ENCODE data around the gene CNTFR.

CNTFR gene

DNA sequence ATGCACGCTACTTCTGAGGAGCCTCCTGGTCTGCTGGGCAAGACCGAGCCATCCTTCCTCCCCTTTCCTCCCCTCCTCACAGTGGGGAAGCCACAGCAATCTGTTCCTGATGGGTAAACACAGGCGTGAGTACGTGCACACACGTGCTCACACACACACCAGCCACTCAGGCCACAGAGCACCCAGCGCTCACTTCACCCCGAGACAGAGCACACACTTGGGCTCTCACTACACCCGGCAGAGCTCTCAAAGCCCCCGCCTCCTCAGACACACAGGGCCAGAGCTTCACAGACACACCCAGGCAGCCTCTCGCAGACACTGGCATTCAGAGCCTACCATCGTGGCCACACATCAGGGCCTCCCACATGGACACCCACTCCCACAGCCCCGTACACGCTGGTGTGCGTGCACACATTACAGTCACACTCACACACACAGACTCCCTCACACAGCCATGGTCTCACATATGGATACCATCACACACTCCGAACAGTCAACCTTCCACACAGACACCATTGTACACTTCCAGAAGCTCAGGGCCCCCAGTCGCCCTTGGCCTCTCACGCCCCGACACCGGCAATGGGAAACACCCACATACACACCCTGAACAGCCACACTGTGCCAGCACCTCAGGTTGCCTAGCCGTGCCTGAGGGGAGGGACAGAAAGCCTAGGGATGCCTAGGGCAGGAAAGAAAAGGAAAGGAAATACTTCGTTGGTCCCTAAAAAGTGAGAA lies 13.5 kb downstream of the CNTFR start:
- H3K4me3 ChIP-seq (ENCODE audit: low read length) = no peak overlapping the region
- no peak for DNase-seq (ENCODE audit: low read depth, low spot score)

GRCh38 chr9:34575241-34575640 lies 14.3 kb downstream of the CNTFR start:
- no peak for DNase-seq (ENCODE audit: low read depth, low spot score)
- H3K4me3 ChIP-seq (ENCODE audit: low read length) = no peak overlapping the region

GRCh38 chr9:34574571-34574970 lies 15.0 kb downstream of the CNTFR start:
- DNase-seq (ENCODE audit: low read depth, low spot score) = no peak
- no peak overlapping the region for H3K4me3 ChIP-seq (ENCODE audit: low read length)

DNA sequence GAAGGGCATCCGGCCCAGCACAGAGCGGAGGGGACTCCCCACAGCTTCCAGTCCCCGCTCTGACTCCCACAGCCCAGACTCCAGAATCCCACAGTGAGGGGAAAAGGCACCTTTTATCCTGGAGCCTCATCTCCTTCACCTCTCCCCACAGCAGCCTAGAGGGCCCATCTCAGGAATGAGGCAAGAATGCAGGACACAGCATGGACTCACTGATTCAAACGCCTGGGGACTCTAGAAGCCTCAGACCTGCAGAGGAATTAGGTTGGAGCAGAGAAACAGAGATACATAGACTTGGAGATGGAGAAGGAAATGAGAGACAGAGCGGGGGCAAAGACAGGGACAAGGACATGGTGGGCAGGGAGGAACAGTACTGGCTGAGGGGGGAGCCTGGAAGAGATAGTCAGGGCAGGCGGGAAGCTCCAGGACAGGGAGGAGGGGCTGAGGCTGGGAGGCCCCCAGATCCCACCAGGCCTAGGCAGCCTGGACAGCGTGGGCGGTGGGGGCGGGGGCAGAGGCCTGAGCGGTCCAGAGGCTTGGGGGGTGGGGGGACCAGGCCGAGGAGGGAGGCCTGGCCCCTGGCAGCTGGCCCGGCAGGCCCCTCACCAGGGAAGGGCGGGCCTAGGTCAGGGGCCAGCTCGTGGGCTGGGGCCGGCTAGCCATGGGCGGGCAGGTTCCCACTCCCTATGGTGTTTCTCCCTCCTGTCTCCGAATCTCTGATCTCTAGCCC lies 15.8 kb downstream of the CNTFR start:
- H3K4me3 ChIP-seq (ENCODE audit: low read length) = no peak overlapping the region
- DNase-seq (ENCODE audit: low read depth, low spot score) = no peak

- DNase-seq (ENCODE audit: low read depth, low spot score) = no peak
- H3K4me3 ChIP-seq (ENCODE audit: low read length) = no peak overlapping the region
Measured at GRCh38 chr9:34572628-34573027, 16.9 kb downstream of the CNTFR start.

GRCh38 chr9:34572092-34572491 lies 17.4 kb downstream of the CNTFR start:
- DNase-seq (ENCODE audit: low read depth, low spot score) = no peak
- no peak overlapping the region for H3K4me3 ChIP-seq (ENCODE audit: low read length)

GRCh38 chr9:34571481-34571810 lies 18.1 kb downstream of the CNTFR start:
- no peak overlapping the region for H3K4me3 ChIP-seq (ENCODE audit: low read length)
- DNase-seq (ENCODE audit: low read depth, low spot score) = no peak

- DNase-seq (ENCODE audit: low read depth, low spot score) = no peak
- no peak overlapping the region for H3K4me3 ChIP-seq (ENCODE audit: low read length)
Measured at GRCh38 chr9:34570809-34571480, 18.6 kb downstream of the CNTFR start.

DNA sequence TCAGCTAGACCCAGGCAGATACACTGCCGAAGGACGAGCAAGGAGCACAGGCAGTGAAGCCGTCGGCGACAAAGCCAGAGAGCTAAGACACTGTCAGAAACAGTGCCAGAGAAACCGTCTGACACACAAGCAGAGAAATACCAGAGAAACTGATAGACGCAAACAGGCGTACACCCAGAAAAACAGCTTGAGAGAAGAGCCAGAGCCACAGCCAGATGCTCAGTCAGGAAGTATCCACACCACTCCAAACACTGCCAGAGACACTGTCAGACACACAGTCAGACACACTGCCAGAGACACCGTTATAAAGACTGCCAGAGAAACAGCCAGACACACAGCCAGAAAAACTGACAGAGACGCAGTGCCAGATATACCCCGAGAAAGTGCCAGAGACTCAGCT lies 19.1 kb downstream of the CNTFR start:
- no peak overlapping the region for H3K4me3 ChIP-seq (ENCODE audit: low read length)
- no peak for DNase-seq (ENCODE audit: low read depth, low spot score)

- H3K4me3 ChIP-seq (ENCODE audit: low read length) = no peak overlapping the region
- DNase-seq (ENCODE audit: low read depth, low spot score) = no peak
Measured at GRCh38 chr9:34568774-34569173, 20.8 kb downstream of the CNTFR start.

GRCh38 chr9:34568133-34568532 lies 21.4 kb downstream of the CNTFR start:
- H3K4me3 ChIP-seq (ENCODE audit: low read length) = no peak overlapping the region
- no peak for DNase-seq (ENCODE audit: low read depth, low spot score)

DNA sequence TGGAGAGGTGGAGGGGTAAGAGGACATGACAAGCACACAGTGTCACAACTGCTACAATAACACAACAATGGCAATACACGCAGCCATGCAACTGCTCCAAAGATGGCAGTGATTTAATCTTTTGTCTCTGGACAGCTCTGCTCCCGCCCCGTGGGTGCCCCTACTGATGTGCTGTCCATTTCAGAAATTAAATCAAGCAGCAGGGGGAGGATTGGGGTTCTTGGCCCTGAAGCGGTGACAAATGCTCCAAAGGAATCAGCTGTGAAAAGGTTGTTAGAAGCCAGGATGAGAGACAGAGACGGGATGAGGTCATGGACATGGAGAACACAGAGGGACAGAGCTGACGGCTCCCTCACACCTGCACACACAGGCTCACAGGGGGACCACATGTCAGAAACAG lies 22.6 kb downstream of the CNTFR start:
- H3K4me3 ChIP-seq (ENCODE audit: low read length) = no peak overlapping the region
- no peak for DNase-seq (ENCODE audit: low read depth, low spot score)

GRCh38 chr9:34566322-34566721 lies 23.2 kb downstream of the CNTFR start:
- DNase-seq (ENCODE audit: low read depth, low spot score) = no peak
- H3K4me3 ChIP-seq (ENCODE audit: low read length) = no peak overlapping the region

DNA sequence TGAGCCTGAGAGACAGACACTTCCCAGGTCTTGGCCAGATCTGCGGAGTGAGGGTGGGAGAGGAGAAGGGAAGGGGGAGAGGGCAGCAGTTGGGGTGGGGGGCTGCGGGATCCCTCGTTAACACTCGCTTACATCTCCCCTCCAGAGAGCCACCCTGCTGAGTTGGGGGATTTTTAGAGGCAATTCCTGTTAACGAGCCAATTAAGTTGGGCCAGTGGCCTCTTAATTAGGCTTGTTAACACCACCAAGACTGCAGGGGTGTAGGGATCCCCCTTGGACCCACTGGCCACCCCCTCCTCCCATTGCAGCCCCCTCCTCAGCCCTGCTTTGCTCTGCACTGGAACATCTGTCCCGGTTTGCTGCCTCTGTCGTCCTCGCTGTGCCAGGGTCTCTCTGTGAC lies 23.7 kb downstream of the CNTFR start:
- no peak for DNase-seq (ENCODE audit: low read depth, low spot score)

GRCh38 chr9:34564617-34565016 lies 24.9 kb downstream of the CNTFR start:
- no peak for DNase-seq (ENCODE audit: low read depth, low spot score)
- H3K4me3 ChIP-seq (ENCODE audit: low read length) = no peak overlapping the region

More for the DNA sequence above, 23.7 kb downstream of the CNTFR start:
- H3K4me3 ChIP-seq (ENCODE audit: low read length) = no peak overlapping the region

DNA sequence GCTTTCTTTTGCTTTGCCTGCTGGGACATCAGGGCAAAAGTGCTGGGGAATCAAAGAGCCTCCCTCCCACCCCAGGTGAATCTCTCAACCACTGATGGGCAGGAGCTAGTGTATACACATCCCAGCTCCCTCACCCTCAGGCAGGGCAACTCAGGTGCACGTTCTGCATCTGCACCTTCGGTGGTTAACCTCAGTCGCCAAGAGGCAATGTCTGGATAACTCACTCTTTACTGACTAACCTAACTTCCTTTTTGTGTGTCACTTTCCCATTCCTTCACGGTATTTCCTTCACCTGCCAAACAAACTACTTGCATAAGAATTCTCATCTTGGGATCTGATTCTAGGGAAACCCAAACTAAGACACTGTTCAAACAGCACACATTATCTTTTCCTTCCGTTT lies 26.3 kb downstream of the CNTFR start:
- H3K4me3 ChIP-seq (ENCODE audit: low read length) = no peak overlapping the region
- peak; percentile 23 for DNase-seq (ENCODE audit: low read depth, low spot score)

DNA sequence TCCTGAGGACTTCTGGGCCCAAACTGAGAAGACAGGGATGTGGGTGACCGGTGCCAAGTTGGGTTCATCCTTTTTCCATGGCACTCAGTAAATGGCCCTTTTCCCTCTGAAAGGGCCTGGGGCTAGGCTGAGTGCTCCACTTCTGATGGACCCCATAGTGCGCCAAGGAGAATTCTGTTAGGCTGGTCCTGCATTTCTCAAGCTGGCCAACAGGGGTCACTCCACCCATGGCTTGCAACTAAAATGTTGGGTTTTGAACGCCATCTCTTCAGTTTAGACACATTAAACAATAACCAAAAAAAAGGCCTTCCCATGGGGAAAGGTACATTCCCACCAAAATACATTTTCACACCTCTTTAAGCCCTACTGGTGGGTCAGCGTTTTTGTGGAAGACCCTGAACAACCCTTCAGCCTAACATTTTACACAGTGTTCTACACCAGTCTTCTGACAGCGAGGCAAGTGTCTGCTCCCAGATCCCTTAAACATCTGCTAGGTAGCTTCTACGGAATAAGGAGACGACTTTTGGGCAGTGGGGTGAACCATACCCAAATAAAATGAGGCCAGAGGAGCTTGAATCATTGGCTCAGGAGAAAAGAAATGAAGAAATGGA lies 27.3 kb downstream of the CNTFR start:
- no peak overlapping the region for H3K4me3 ChIP-seq (ENCODE audit: low read length)
- no peak for DNase-seq (ENCODE audit: low read depth, low spot score)

- DNase-seq (ENCODE audit: low read depth, low spot score) = no peak
Measured at GRCh38 chr9:34560599-34561214, 28.8 kb downstream of the CNTFR start.

DNA sequence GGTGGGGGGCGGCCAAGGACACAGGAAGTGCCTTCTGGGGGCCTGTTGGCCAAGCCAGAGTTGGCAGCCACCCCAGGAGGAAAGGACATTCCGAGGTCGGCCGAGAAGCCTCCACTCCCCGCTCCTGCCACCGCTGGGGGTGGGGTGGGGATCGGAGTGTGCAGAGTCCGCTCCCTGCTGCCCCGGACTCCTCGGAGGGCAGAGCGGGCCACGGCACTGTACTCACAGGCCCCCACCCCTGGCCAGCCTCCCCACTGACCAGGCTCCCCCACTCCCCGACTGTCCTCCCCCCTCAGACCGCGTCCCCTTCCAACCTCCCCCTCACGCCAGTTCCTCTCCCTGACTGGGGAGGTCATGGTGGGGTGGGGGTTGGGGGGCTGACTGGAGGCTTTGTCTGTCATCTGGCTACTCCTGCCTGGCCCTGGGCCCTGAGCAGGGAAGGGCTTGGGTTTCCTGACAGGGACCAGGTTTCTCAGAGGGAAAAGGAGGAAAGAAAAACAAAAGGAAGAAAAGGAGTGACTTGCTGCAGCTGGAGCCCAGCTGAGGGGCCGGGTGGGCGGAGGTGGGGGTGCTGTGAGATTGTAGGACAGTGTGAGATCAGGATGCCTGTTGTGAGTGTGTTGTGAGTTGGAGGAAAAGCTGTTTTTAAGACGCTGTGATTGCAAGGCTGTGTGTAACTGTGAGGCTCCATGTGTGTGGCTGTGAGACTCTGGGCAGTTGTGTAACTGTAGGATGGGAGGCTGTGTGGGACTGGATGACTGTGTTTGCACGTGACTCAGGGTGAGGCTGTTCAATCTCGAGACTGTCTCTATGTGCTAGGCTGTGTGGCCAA lies 29.7 kb downstream of the CNTFR start:
- no peak overlapping the region for H3K4me3 ChIP-seq (ENCODE audit: low read length)
- no peak for DNase-seq (ENCODE audit: low read depth, low spot score)

More at GRCh38 chr9:34560599-34561214, 28.8 kb downstream of the CNTFR start:
- H3K4me3 ChIP-seq (ENCODE audit: low read length) = no peak overlapping the region

Measured in Jurkat, Clone E6-1 (cell line).